ENCODE results near the gene HSPG2. TPM values are rescaled to one million over a fixed set of nuclear protein-coding genes. Genes with fewer than 3 reads are reported as not detected.

The HSPG2 gene
- total and polyA plus RNA-seq, 2 of the 13 experiments (the other 11 are each of a cell fraction or from before 2014, with no cell fraction given) = 9.1 to 13.1 TPM

- TF ChIP-seq ZNF350 (CRISPR knock-in tag; IDR thresholded peaks at IDR 0.05; ENCODE audit: borderline replicate concordance, low read depth) (no peak), EEA1 (CRISPR knock-in tag; IDR thresholded peaks at IDR 0.05; ENCODE audit: borderline replicate concordance) (no peak), MAFF (IDR thresholded peaks at IDR 0.05; ENCODE audit: low read depth, low read length) (no peak), ZBTB38 (CRISPR knock-in tag; IDR thresholded peaks at IDR 0.05) (no peak), NFYC (CRISPR knock-in tag; IDR thresholded peaks at IDR 0.05) (no peak), KDM6A (CRISPR knock-in tag; IDR thresholded peaks at IDR 0.05; ENCODE audit: low read depth) (no peak), ZNF232 (CRISPR knock-in tag; IDR thresholded peaks at IDR 0.05; ENCODE audit: borderline replicate concordance) (no peak), KDM4B (CRISPR knock-in tag; IDR thresholded peaks at IDR 0.05) (no peak), KLF9 (CRISPR knock-in tag; IDR thresholded peaks at IDR 0.05; ENCODE audit: low read depth) (no peak), CBX5 (CRISPR knock-in tag; IDR thresholded peaks at IDR 0.05; ENCODE audit: borderline replicate concordance) (0 out of 2 replicates have a peak, but pooled peaks have one; percentile 53), TAF1 (CRISPR knock-in tag; IDR thresholded peaks at IDR 0.05) (no peak), HNRNPH1 (optimal IDR thresholded peaks at IDR 0.05; ENCODE audit: low read depth, low read length) (no peak), BATF2 (CRISPR knock-in tag; IDR thresholded peaks at IDR 0.05) (no peak), ZNF503 (CRISPR knock-in tag; IDR thresholded peaks at IDR 0.05) (no peak), BCL6 (CRISPR knock-in tag; IDR thresholded peaks at IDR 0.05) (peak; percentile 95), ZIK1 (CRISPR knock-in tag; IDR thresholded peaks at IDR 0.05; ENCODE audit: borderline replicate concordance, low read depth) (no peak), ZNF577 (CRISPR knock-in tag; IDR thresholded peaks at IDR 0.05; ENCODE audit: borderline replicate concordance, low read depth) (no peak), SMC3 (IDR thresholded peaks at IDR 0.05; ENCODE audit: low read length) (peak; percentile 94), RXRB (CRISPR knock-in tag; IDR thresholded peaks at IDR 0.05; ENCODE audit: borderline replicate concordance) (peak; percentile 67; the same call in 1 of the 2 replicates), MIER2 (CRISPR knock-in tag; IDR thresholded peaks at IDR 0.05) (no peak), SOX5 (CRISPR knock-in tag; IDR thresholded peaks at IDR 0.05; ENCODE audit: borderline replicate concordance) (0 out of 2 replicates have a peak, but pooled peaks have one; percentile 24), ZNF550 (CRISPR knock-in tag; IDR thresholded peaks at IDR 0.05; ENCODE audit: borderline replicate concordance) (no peak), CREB1 (IDR thresholded peaks at IDR 0.05) (no peak), CREB1 (CRISPR knock-in tag; IDR thresholded peaks at IDR 0.05) (peak; percentile 40; the same call in 1 of the 2 replicates), SMAD3 (CRISPR knock-in tag; IDR thresholded peaks at IDR 0.05) (0 out of 2 replicates have a peak, but pooled peaks have one; percentile 54), ZSCAN25 (CRISPR knock-in tag; IDR thresholded peaks at IDR 0.05) (no peak), ZNF770 (CRISPR knock-in tag; IDR thresholded peaks at IDR 0.05) (no peak), ZNF547 (CRISPR knock-in tag; IDR thresholded peaks at IDR 0.05) (no peak), NAIF1 (CRISPR knock-in tag; IDR thresholded peaks at IDR 0.05; ENCODE audit: borderline replicate concordance) (no peak), ZNF644 (CRISPR knock-in tag; IDR thresholded peaks at IDR 0.05; ENCODE audit: low read depth) (no peak)
Measured at GRCh38 chr1:21963477-21964217, 26.5 kb upstream of the HSPG2 start (continued).
